Right lobe of liver (tissue), 4 donors: ENCODE results near the gene FLT3.

Source experiments
- POLR2A ChIP-seq: fragments of 450-650 bp; IDR thresholded peaks from one replicate; pipeline ENCODE4 v1.6.1; 2017; ENCODE audit warnings: antibody characterized with exemption, mild to moderate bottlenecking
- TF ChIP-seq, protein P1 (sequence below), 4 donors: fragments of 200-600 bp in 3 of 4; fragments of 450-650 bp in 1 of 4; IDR thresholded peaks; one replicate each; pipeline versions ENCODE4 v1.5.1 to v1.8.0; 2016 to 2022; ENCODE audit warnings: antibody characterized with exemption in 4 of 4, mild to moderate bottlenecking in 2 of 4
- donor health status: DM: no; HTN: no; CAD: no.
- donor health status: DM: no; HTN: no; CAD: no.
- donor health status: DM: no; HTN: yes; CAD: no.

DNA sequence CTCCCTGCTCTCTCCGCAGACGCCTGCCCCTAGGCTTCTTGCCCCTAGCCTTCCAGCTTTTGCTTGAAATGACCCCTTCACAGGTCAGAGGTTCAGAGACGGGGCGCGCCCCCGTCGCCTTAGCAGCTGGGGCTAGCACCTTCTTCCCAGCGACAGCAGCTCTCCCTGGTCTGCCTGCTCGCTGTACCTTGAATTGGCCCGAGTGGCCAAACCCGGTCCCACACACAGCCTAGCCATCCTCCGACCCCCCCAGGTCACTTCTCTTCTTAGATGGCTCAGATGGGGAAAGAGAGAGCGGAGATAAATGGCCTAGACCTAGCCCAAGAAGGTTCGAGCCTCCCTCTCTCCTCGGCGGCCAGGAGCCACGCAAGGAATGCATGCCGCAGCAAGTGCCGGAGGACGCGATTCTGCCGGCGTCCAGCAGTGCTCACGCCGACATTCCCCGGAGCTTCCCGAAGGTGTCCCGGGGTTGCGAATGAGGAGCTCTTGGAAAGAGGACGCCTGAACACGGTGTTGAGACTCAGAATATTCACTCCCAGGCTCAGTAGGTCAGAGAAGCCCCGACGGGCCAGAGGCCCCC is 132.6 kb downstream of the FLT3 start:
- TF ChIP-seq, protein P1, sequence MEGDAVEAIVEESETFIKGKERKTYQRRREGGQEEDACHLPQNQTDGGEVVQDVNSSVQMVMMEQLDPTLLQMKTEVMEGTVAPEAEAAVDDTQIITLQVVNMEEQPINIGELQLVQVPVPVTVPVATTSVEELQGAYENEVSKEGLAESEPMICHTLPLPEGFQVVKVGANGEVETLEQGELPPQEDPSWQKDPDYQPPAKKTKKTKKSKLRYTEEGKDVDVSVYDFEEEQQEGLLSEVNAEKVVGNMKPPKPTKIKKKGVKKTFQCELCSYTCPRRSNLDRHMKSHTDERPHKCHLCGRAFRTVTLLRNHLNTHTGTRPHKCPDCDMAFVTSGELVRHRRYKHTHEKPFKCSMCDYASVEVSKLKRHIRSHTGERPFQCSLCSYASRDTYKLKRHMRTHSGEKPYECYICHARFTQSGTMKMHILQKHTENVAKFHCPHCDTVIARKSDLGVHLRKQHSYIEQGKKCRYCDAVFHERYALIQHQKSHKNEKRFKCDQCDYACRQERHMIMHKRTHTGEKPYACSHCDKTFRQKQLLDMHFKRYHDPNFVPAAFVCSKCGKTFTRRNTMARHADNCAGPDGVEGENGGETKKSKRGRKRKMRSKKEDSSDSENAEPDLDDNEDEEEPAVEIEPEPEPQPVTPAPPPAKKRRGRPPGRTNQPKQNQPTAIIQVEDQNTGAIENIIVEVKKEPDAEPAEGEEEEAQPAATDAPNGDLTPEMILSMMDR (IDR thresholded peaks at IDR 0.05) = no peak
- TF ChIP-seq POLR2A = no peak
